Keratinocyte (primary cell): ENCODE data around the gene WDSUB1.

Experiments used
- CTCF ChIP-seq, 3 experiments: IDR thresholded peaks in 1 of 3; conservative IDR thresholded peaks in 1 of 3; optimal IDR thresholded peaks in 1 of 3; 2 replicates in 2 of 3; 3 replicates in 1 of 3; pipeline versions ENCODE3 to v1.5.1; 2011; ENCODE audit warnings: low read length in 3 of 3, mild to moderate bottlenecking in 3 of 3, moderate library complexity in 2 of 3, control low read depth in 1 of 3, inconsistent platforms in 1 of 3; ENCODE audit not compliant: insufficient read depth in 2 of 3; ENCODE audit errors: extremely low read depth in 1 of 3
- EZH2 ChIP-seq: IDR thresholded peaks from one replicate; pipeline ENCODE4 v1.6.1; 2012; ENCODE audit warnings: inconsistent platforms, mild to moderate bottlenecking, low read length, moderate library complexity

- no peak for TF ChIP-seq CTCF (optimal IDR thresholded peaks at IDR 0.05 in 1 of 3, IDR thresholded peaks at IDR 0.05 in 1 of 3, conservative IDR thresholded peaks at IDR 0.05 in 1 of 3; ENCODE audit: extremely low read depth in 1 of 3, insufficient read depth in 2 of 3, low read length in 3 of 3)
- no peak for TF ChIP-seq EZH2
Observed at GRCh38 chr2:159228081-159228581, 58.4 kb downstream of the WDSUB1 start.
